PFSK-1 (cell line): ENCODE results near the gene PCCB.

Source experiments
- FOXP2 ChIP-seq: optimal IDR thresholded peaks from 2 replicates; pipeline ENCODE3; 2011; ENCODE audit warnings: borderline replicate concordance, control low read depth, inconsistent platforms; ENCODE audit not compliant: insufficient read depth; ENCODE audit errors: extremely low read length, extremely low read depth
- POLR2AphosphoS5 ChIP-seq: IDR thresholded peaks from 2 replicates; pipeline ENCODE4 v1.6.1; 2012; ENCODE audit warnings: low read depth, mild to moderate bottlenecking, control low read depth, low read length, moderate library complexity
- SIN3A ChIP-seq: IDR thresholded peaks from 2 replicates; pipeline ENCODE4 v1.6.1; 2012; ENCODE audit warnings: mild to moderate bottlenecking, low read length, moderate library complexity, borderline replicate concordance; ENCODE audit not compliant: insufficient read depth
- TAF1 ChIP-seq: IDR thresholded peaks from 2 replicates; pipeline ENCODE4 v1.6.1; 2012; ENCODE audit warnings: low read length, control low read depth, borderline replicate concordance; ENCODE audit not compliant: insufficient read depth
- TF ChIP-seq, protein P1 (sequence below), 2 experiments: IDR thresholded peaks; 2 replicates each; pipeline versions ENCODE4 v1.6.1 to v1.8.0; 2011 to 2012; ENCODE audit warnings: low read depth in 2 of 2, low read length in 2 of 2, control low read depth in 1 of 2, inconsistent platforms in 1 of 2, mild to moderate bottlenecking in 1 of 2, moderate library complexity in 1 of 2; ENCODE audit not compliant: insufficient read depth in 1 of 2

Gene PCCB

DNA sequence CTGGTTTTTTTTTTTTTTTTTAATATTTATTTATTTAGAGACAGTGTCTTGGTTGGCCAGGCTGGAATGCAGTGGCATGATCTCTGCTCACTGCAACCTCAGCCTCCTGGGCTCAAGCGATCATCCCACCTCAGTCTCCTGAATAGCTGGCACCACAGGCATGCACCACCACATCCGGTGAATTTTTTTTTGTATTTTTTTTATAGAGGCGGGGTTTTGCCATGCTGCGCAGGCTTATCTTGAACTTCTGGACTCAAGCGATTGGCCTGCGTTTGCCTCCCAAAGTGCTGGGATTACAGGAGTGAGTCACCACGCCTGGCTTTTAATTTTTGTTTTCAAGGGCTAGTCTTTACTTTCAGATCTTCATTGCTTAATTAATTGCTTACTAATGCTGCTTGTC is 13.1 kb downstream of the PCCB start:
- TF ChIP-seq POLR2AphosphoS5 (no peak), FOXP2 (no peak), TAF1 (no peak), SIN3A (no peak)
- TF ChIP-seq, protein P1, sequence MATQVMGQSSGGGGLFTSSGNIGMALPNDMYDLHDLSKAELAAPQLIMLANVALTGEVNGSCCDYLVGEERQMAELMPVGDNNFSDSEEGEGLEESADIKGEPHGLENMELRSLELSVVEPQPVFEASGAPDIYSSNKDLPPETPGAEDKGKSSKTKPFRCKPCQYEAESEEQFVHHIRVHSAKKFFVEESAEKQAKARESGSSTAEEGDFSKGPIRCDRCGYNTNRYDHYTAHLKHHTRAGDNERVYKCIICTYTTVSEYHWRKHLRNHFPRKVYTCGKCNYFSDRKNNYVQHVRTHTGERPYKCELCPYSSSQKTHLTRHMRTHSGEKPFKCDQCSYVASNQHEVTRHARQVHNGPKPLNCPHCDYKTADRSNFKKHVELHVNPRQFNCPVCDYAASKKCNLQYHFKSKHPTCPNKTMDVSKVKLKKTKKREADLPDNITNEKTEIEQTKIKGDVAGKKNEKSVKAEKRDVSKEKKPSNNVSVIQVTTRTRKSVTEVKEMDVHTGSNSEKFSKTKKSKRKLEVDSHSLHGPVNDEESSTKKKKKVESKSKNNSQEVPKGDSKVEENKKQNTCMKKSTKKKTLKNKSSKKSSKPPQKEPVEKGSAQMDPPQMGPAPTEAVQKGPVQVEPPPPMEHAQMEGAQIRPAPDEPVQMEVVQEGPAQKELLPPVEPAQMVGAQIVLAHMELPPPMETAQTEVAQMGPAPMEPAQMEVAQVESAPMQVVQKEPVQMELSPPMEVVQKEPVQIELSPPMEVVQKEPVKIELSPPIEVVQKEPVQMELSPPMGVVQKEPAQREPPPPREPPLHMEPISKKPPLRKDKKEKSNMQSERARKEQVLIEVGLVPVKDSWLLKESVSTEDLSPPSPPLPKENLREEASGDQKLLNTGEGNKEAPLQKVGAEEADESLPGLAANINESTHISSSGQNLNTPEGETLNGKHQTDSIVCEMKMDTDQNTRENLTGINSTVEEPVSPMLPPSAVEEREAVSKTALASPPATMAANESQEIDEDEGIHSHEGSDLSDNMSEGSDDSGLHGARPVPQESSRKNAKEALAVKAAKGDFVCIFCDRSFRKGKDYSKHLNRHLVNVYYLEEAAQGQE (IDR thresholded peaks at IDR 0.05; ENCODE audit: insufficient read depth in 1 of 2, low read depth in 2 of 2, low read length in 2 of 2) = no peak

DNA sequence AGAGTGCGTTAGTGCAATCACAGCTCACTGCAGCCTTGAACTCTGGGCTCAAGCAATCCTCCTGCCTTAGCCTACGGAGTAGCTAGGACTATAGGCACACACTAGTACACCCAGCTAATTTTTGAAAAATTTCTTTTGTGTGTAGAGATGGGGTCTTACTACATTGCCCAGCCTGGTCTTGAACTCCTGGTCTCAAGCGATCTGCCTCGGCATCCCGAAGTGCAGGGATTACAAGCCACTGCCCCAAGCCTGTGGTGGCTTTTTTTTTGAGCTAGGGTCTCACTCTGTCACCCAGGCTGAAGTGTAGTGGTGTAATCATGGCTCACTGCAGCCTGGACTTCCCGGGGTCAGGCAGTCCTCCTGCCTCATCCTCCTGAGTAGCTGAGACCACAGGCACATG is 17.1 kb downstream of the PCCB start:
- TF ChIP-seq SIN3A (no peak), FOXP2 (no peak), TAF1 (no peak), POLR2AphosphoS5 (no peak)
- TF ChIP-seq, protein P1 (IDR thresholded peaks at IDR 0.05; ENCODE audit: insufficient read depth in 1 of 2, low read depth in 2 of 2, low read length in 2 of 2) = no peak

DNA sequence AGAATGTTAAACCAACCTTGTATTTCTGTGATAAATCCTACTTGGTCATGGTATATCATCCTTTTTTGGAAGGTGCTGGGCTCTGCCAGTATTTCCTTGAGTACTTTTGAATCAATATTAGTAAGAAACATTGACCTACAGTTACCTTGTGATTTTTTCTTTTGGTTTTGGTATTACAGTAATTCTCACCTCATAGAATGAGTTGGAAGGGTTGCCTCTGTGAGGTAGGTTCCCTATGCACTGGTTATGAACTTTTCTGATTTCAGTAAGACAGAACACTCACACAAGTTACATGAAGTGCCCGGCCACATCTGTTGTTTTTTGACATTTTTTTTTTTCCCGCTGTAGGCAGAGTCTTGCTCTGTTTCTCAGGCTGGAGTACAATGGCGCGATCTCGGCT is 20.0 kb downstream of the PCCB start:
- no peak for TF ChIP-seq TAF1
- no peak for TF ChIP-seq FOXP2
- no peak for TF ChIP-seq SIN3A
- no peak for TF ChIP-seq POLR2AphosphoS5
- TF ChIP-seq, protein P1 (IDR thresholded peaks at IDR 0.05; ENCODE audit: insufficient read depth in 1 of 2, low read depth in 2 of 2, low read length in 2 of 2) = no peak

DNA sequence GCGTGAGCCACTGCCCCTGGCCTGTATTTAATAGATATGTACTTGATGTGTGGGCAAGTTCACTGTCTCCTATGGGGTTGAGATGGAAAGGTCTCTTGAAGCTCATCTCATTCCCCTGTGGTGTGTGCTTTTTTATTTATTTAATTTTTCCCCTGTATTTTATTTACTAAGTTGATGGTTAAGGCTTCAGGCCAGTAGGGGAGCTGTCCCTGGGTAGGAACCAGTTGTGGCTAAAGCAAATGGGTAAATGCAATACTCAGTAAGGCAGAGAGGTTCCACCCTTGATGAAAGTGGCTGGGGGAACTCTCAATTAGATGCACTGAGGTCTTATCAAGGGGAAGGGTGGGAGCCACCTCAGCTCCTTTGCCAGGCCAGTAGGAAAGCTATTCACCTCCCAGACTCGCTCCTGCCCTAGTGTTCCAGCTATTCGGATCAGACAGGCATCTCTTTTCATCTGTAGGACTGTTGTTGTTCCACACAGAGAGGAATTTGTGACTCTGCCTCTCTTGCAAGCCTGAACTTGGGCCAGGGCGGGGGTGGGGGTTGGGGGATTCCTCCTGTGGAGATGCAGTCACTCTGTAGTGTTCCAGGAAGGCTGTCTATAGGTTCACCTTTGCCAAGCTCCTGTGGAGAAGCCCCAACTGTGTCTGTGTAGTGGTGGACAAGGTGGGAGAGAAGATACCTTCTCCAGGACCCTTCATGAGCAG is 26.1 kb downstream of the PCCB start:
- TF ChIP-seq POLR2AphosphoS5 = no peak
- TF ChIP-seq FOXP2 = no peak
- TF ChIP-seq TAF1 = no peak
- TF ChIP-seq, protein P1 (IDR thresholded peaks at IDR 0.05; ENCODE audit: insufficient read depth in 1 of 2, low read depth in 2 of 2, low read length in 2 of 2) = no peak
- no peak for TF ChIP-seq SIN3A

DNA sequence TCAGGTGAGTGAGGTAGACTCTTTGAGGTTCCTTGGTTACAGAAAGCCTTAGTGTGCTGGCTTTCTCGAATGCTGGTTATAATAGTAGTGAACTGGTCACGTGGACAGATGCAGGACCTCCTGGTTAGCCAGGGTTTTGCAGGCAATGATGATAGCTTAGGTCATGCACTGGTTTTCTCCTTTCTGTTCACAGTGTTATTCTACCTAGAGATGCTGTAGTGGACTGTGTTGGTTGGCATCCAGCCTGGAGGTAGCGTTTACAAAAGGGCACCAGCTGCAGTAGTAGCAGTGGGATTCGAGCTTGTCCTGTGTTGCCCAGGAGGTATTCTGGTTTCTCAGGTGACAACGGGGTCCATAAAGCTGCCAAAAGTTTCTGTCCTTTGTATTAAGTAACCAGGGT is 27.0 kb downstream of the PCCB start:
- TF ChIP-seq POLR2AphosphoS5 (no peak), TAF1 (no peak), SIN3A (no peak), FOXP2 (no peak)
- TF ChIP-seq, protein P1 (IDR thresholded peaks at IDR 0.05; ENCODE audit: insufficient read depth in 1 of 2, low read depth in 2 of 2, low read length in 2 of 2) = no peak
